HK-2 (cell line): ENCODE data around the gene PSPN.

ENCODE experiments used
- DNase-seq: peaks from one replicate; pipeline ENCODE4 v3.0.0-alpha.2; 2018; ENCODE audit not compliant: unreplicated experiment

PSPN gene

DNA sequence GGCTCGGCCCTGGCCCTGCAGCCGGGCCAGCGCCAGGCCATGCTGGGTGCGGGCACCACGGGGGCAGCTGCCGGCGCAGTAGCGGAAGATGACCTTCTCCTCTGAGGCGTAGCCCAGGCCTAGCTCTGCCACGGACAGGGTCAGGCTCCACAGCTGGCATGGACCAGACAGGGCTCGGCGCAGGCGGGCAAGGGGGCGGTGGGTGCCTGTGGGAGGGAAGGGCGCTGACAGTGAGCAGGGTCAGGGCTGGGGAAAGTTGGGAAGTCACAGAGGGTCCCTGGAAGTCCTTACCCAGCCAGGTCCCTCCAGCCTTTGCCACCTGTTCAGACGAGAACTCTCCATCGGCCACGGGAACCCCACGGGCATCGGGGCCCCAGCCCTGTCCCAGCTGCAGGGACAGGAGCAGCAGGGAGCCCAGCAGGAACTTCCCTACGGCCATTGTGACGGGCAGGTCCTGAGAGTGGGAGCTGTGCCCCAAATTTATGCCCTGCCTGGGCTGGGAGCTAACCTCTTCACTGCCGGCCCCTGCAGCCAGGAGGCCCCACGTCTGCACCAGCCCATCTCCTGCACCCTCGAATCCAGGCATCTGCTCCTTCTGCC is at the start of gene PSPN:
Gene PSPN (minus strand): TSS at position 523 of the 600 bp plus-strand sequence. CDS start 84 bp downstream, at position 439.
- no peak for DNase-seq

DNA sequence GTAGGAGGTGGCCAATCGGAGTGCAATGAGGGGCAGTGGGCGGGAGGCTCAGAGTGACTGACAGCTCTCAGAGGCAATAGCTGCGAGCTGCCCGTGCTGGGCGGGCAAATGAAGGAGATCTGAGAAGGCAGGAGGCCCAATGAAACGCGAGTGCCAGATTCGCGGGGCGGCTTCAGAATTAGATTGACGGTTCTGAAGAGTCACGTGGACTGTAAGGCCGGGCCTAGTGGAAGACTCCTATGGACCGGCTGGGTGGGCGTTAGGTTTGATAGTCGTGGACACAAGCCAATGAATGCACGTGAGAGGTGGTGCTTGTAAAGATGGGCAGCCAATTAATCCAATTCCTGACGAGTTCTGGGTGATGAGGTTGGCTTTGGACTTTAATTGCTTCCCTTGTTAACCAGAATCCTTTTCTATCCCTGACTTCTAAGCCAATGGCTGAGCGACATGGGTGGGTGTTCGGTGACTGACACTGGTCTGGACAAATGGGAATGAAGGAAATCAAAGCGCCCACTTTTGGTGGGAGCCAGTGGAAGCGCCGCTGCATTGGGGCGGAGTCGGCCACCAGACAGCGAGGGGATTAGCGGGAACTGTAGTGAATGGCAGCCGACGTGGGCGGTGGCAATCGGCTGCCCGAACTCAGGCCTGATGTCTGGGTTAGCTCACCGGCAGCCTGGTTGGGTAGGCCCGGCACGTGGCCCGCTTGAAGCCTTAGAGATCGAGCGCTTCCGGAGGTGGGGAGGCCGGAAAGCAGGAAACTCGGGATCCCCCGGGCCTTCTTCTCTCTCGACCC is 49.4 kb upstream of the PSPN start:
- DNase-seq = peak; percentile 100

DNA sequence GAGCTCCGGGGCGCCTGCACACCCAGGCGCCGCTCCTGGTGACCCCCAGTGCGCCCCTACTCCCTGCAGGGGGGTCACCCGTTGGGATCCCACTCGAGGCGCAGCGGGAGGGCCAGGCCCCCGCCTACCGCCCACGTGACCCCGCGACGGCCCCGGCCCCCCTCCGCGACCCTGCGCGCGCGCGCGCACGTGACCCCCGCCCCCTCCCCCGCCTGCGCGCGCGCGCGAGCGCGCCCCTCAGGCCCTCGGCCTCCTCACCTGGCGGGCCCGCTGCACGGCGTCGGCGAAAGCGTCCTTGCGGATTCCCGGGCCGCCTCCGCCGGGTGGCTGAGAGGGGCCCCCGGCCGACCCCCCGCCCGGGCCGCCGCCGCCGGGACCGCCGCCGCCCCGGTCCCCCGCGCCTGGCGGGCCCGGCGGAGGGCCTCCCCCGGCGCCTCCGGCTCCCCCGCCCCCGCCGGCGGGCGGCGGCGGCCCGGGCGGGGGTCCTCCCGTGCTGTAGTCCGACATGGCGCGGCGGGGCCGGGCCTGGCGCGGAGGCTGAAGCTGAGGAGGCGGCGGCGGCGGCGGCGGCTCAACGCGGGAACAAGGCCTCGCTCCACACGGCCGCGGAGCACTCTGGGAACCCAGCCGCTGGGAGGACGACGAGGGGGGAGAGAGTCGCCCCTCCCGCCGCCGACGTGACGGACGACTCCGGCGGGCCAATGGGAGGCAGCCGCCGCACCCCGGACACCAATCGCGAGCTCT is 48.6 kb upstream of the PSPN start, which contains the start of gene KHSRP:
Gene KHSRP (minus strand): TSS at position 617 of the 744 bp plus-strand sequence. CDS start 110 bp downstream, at position 507.
- DNase-seq = no peak

DNA sequence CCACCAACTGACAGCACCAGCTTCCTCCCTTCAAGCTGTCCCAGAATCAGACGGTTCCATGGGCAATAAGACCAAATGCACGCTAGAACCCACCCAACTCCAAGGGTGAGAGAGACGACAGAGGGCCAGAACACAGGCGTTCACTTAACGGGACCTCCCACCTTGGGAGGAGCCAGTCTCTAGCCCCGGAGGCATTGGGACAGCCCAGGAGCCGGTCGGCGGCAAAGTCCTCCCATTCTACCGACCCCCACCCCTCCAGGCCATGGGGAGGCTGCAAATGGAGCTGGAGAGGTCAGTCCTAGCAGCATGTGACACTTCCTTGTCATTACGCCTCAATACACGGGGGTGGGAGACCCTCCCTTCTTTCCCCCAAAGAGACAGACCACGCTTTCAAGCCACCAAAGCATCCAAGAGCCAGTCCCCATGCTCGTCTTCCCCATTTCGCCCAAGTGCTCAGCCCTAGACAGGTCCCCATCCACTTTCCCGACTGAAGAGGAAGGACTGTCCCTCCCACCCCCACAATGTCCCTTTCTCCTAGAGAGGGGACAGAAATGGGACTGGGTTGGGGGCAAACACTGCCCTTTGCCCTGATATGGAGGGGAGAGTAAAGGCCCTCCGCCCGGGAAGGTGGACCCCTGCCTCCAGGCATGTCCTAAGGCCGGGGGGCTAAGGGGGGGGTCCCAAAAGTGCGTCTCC is 47.9 kb upstream of the PSPN start:
- DNase-seq = peak; percentile 41

GRCh38 chr19:6421075-6422014 is 45.6 kb upstream of the PSPN start:
- DNase-seq = no peak

DNA sequence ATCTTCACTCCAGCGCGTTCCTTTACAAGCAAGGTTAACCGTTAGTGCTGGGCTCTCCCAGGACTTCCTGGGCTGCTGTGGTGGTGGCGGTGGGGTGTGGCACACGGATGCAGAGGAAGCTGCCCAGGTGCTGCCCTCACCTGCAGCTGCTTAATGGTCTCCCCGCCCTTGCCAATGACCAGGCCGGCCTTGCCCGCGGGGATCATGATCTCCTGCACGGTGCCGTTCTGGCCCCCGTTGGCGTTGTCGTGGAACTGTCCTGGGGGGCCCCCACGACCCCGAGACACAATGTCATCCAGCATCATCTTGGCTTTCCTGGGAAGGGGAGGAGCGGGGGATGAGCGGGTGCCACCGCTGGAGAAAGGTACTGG is 42.8 kb upstream of the PSPN start:
- DNase-seq = no peak

GRCh38 chr19:6417713-6418561 is 42.2 kb upstream of the PSPN start:
- no peak for DNase-seq

- DNase-seq = no peak
Observed at GRCh38 chr19:6416658-6417405, 41.1 kb upstream of the PSPN start.

DNA sequence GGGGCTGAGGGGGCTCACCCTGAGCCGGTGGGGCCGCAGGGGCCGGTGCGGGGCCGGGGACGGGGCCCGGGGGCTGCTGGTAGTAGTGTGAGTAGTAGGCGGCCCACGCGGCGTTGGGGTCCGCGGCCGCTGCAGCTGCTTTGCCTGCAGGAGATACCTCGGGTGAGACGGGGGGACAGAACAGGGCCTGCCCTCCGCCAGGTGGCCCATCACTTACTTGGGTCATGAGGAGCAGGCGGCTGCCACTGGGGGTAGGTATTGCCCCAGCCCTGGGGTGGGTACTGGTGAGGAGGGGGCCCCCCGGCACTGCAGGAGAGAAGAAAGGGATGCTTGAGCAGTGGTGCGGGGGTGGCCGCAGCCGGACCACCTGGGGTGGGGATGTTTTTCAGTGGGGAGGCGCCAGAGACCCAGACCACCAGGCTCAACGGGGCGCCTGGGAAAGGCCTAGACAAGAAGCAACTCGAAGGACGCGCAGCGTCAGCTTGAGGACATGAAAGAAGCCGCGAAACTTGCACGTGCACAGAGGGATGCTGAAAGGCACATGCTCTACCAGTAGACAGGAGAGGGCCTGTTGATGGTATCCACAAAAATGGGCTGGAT is 40.0 kb upstream of the PSPN start:
- DNase-seq = no peak

- no peak for DNase-seq
Observed at GRCh38 chr19:6414793-6415590, 39.3 kb upstream of the PSPN start.

DNA sequence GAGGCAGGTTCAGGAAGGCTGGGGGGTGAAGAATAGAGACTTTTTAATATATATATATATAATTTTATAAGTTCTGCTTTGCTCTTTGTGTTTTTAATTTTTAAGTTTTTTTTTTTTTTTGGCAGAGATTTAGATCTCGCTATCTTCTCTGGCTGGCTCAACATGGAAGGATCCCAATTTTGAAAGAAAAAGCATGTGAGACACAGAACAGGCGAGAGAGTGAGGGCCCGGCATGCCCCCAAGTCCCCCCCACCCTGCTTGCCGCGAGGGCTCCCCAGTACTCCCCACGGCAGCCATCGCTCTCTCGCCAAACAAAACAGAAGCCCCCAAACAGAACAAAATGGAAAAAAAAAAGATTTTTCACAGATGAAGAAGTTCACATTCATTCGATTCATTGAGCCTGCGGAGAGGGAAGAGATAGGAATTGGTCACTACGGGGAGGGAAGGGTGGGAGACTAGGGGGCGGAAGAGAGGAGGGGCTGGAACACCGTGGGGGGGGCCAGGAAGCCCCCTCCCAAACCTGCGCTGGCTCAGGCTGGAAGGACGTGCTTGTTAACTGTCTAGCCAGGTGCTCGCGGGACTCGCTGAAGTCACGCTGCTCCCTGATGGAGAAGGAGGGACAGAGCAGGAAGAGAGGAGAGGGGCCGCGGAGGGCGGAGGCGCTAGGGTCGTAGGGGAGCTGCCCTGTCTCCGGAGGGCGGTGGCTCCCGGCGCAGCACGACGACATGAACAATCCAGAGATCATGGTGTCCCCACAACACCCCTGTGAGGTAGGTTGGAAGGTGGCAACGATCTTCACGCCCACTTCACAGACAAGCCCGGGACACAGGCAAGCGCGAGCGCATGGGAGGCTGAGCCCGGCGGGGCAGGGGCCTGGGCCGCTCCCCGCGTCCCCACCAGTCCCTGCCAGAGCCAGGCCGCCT is 38.2 kb upstream of the PSPN start:
- DNase-seq = no peak

DNA sequence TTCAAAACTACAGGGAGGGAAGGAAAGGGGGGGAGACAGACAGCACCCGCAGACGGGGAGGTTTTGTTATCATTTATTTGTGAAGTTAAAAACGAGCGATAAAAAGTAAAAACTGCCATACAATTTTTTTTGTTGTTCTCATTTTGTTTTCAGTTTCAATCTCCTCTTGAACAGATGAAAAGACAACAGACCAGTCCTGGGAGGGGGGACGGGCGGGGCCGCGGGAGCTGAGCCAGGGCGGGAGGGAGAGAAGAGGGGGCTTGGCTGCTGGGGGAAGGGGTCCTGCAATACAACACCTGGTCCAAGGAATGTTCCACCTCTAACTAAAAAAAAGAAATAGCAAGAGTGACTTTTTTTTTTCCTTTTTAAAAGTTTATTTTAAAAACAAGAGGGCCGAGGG is 37.6 kb upstream of the PSPN start:
- DNase-seq = no peak

- DNase-seq = peak; percentile 57
Observed at GRCh38 chr19:6412447-6413091, 36.8 kb upstream of the PSPN start.

GRCh38 chr19:6412061-6412446 is 36.3 kb upstream of the PSPN start:
- no peak for DNase-seq

DNA sequence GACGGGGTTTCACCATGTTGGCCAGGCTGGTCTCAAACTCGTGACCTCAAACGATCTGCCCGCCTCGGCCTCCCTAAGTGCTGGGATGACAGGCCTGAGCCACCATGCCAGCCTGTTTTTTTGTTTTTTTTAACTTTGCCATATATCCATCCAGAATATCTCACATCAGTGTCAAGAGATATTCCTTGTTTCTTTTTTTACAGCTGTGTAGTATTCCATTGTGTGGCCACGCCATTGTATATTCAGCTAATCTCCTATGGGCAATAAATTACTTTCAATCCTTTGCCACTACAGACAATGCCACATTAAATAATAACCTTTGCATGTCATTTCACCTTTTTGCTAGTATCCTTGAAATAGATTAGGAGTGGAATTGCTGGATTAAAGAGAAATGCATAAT is 33.6 kb upstream of the PSPN start:
- DNase-seq = no peak

GRCh38 chr19:6406401-6406800 is 30.7 kb upstream of the PSPN start:
- DNase-seq = no peak
